Measurements from ENCODE around the gene DTL.

- TF ChIP-seq CTCF (conservative IDR thresholded peaks at IDR 0.05) = no peak
- no peak for TF ChIP-seq EZH2 (IDR thresholded peaks at IDR 0.05; ENCODE audit: low read depth)
These were observed 43.9 kb upstream of the DTL start for GRCh38 chr1:211991695-211992094.
